Muscle layer of colon (tissue), 2 donors: ENCODE results near the gene PEDS1.
"Not testable (repeated sequence)": the region's sequence is repeated elsewhere in the genome, so short reads cannot be mapped to it uniquely, and the experiment has no call there.

ENCODE experiments used
- H3K27ac ChIP-seq: one replicate; pipeline ENCODE4 v1.7.0; 2013; ENCODE audit warnings: low read depth, mild to moderate bottlenecking, low read length, moderate library complexity
- H3K27me3 ChIP-seq, 2 donors: one replicate each; pipeline ENCODE4 v1.7.0; 2013; ENCODE audit warnings: low read length in 2 of 2, mild to moderate bottlenecking in 2 of 2; ENCODE audit not compliant: insufficient read depth in 2 of 2, control insufficient read depth in 1 of 2
- H3K36me3 ChIP-seq: one replicate; pipeline ENCODE4 v1.7.0; 2013; ENCODE audit warnings: mild to moderate bottlenecking, low read length; ENCODE audit not compliant: insufficient read depth
- H3K4me1 ChIP-seq: one replicate; pipeline ENCODE4 v1.7.0; 2013; ENCODE audit warnings: mild to moderate bottlenecking, low read length; ENCODE audit not compliant: insufficient read depth
- H3K4me3 ChIP-seq, 2 donors: one replicate each; pipeline ENCODE4 v1.7.0; 2013; ENCODE audit warnings: low read length in 2 of 2, low read depth in 1 of 2, mild to moderate bottlenecking in 1 of 2, moderate library complexity in 1 of 2
- H3K9ac ChIP-seq: one replicate; pipeline ENCODE4 v1.7.0; 2013; ENCODE audit warnings: low read length
- H3K9me3 ChIP-seq: one replicate; pipeline ENCODE4 v1.7.0; 2013; ENCODE audit warnings: mild to moderate bottlenecking, low read length
- donor health status: abdominal sarcoma.
- donor health status: Adenocarcinoma of cecum.

PEDS1 gene

GRCh38 chr20:50172347-50173013 is 19.0 kb upstream of the PEDS1 start:
- no peaks in the 10 kb centered on the region for H3K36me3 ChIP-seq
- peak overlapping the region; percentile 82 for H3K27ac ChIP-seq
- no peaks in the 10 kb centered on the region for H3K27me3 ChIP-seq
- peak overlapping the region; percentile 41 to 90 for H3K4me3 ChIP-seq
- H3K9me3 ChIP-seq: no peaks in the 10 kb centered on the region
- H3K4me1 ChIP-seq: peaks cover 17% of the 10 kb centered on the region
- peak overlapping the region; percentile 97 for H3K9ac ChIP-seq

GRCh38 chr20:50170549-50171220 is 17.2 kb upstream of the PEDS1 start:
- H3K36me3 ChIP-seq: no peaks in the 10 kb centered on the region
- H3K9ac ChIP-seq: no peak overlapping the region
- H3K4me1 ChIP-seq: peaks cover 21% of the 10 kb centered on the region
- no peak overlapping the region for H3K4me3 ChIP-seq
- no peaks in the 10 kb centered on the region for H3K27me3 ChIP-seq
- H3K27ac ChIP-seq: no peak overlapping the region
- no peaks in the 10 kb centered on the region for H3K9me3 ChIP-seq

GRCh38 chr20:50169329-50169823 is 15.9 kb upstream of the PEDS1 start:
- Histone ChIP-seq H3K4me3 (no peak overlapping the region), H3K27ac (no peak overlapping the region), H3K36me3 (no peaks in the 10 kb centered on the region), H3K9ac (no peak overlapping the region), H3K4me1 (peaks cover 21% of the 10 kb centered on the region), H3K27me3 (no peaks in the 10 kb centered on the region), H3K9me3 (no peaks in the 10 kb centered on the region)

GRCh38 chr20:50165684-50166554 is 12.4 kb upstream of the PEDS1 start:
- Histone ChIP-seq H3K4me1 (peaks cover 4% of the 10 kb centered on the region), H3K36me3 (no peaks in the 10 kb centered on the region), H3K9ac (peak overlapping the region; percentile 68), H3K4me3 (peak overlapping the region in 1 of 2 donors; percentile 54), H3K27ac (peak overlapping the region; percentile 83), H3K27me3 (no peaks in the 10 kb centered on the region), H3K9me3 (no peaks in the 10 kb centered on the region)

GRCh38 chr20:50163570-50164317 is 10.2 kb upstream of the PEDS1 start:
- H3K27ac ChIP-seq: peak overlapping the region; percentile 49
- no peaks in the 10 kb centered on the region for H3K36me3 ChIP-seq
- H3K4me3 ChIP-seq: no peak overlapping the region
- no peak overlapping the region for H3K9ac ChIP-seq
- H3K27me3 ChIP-seq: no peaks in the 10 kb centered on the region
- peaks cover 4% of the 10 kb centered on the region for H3K4me1 ChIP-seq
- H3K9me3 ChIP-seq: no peaks in the 10 kb centered on the region

GRCh38 chr20:50161494-50161893 is 8.0 kb upstream of the PEDS1 start:
- H3K9me3 ChIP-seq: not testable (repeated sequence)

GRCh38 chr20:50153153-50153499 is 397 bp downstream of the PEDS1 start:
- Histone ChIP-seq H3K9me3 (no peaks in the 10 kb centered on the region), H3K4me1 (peaks cover 44% of the 10 kb centered on the region)

More at GRCh38 chr20:50161494-50161893, 8.0 kb upstream of the PEDS1 start:
- not testable (repeated sequence) for H3K27me3 ChIP-seq, H3K9ac ChIP-seq, H3K4me3 ChIP-seq, H3K4me1 ChIP-seq, H3K36me3 ChIP-seq, H3K27ac ChIP-seq

GRCh38 chr20:50152394-50153152 is 950 bp downstream of the PEDS1 start:
- peak overlapping the region; percentile 89 for H3K27ac ChIP-seq

More at GRCh38 chr20:50153153-50153499, 397 bp downstream of the PEDS1 start:
- H3K4me3 ChIP-seq: peak overlapping the region; percentile 76 to 97
- H3K27me3 ChIP-seq: no peaks in the 10 kb centered on the region
- peak overlapping the region; percentile 92 for H3K9ac ChIP-seq
- H3K27ac ChIP-seq: peak overlapping the region; percentile 89
- peaks cover 7% of the 10 kb centered on the region for H3K36me3 ChIP-seq

GRCh38 chr20:50151034-50151743 is 2.3 kb downstream of the PEDS1 start:
- Histone ChIP-seq H3K9ac (no peak overlapping the region), H3K36me3 (peaks cover 7% of the 10 kb centered on the region), H3K9me3 (no peaks in the 10 kb centered on the region), H3K4me1 (peaks cover 52% of the 10 kb centered on the region), H3K27me3 (no peaks in the 10 kb centered on the region), H3K27ac (no peak overlapping the region), H3K4me3 (no peak overlapping the region)

More at GRCh38 chr20:50152394-50153152, 950 bp downstream of the PEDS1 start:
- peak overlapping the region; percentile 76 to 97 for H3K4me3 ChIP-seq
- no peaks in the 10 kb centered on the region for H3K27me3 ChIP-seq
- H3K36me3 ChIP-seq: peaks cover 7% of the 10 kb centered on the region
- H3K4me1 ChIP-seq: peaks cover 44% of the 10 kb centered on the region
- no peaks in the 10 kb centered on the region for H3K9me3 ChIP-seq
- H3K9ac ChIP-seq: peak overlapping the region; percentile 92
